Fibroblast of skin of abdomen (primary cell): Measurements from ENCODE around the gene TMEM178B.
"Not testable (repeated sequence)": the region's sequence is repeated elsewhere in the genome, so short reads cannot be mapped to it uniquely, and the experiment has no call there.

Experiments
- DNase-seq: peaks from one replicate; pipeline ENCODE4 v3.0.0-alpha.2; 2013

TMEM178B gene

GRCh38 chr7:141074162-141074991 lies 513 bp downstream of the TMEM178B start:
- no peak for DNase-seq

- no peak for DNase-seq
These were observed 1.1 kb downstream of the TMEM178B start for GRCh38 chr7:141074997-141075396.

- DNase-seq = no peak
These were observed 2.5 kb downstream of the TMEM178B start for GRCh38 chr7:141076377-141076776.

- no peak for DNase-seq
These were observed 5.4 kb downstream of the TMEM178B start for GRCh38 chr7:141079219-141079618.

DNA sequence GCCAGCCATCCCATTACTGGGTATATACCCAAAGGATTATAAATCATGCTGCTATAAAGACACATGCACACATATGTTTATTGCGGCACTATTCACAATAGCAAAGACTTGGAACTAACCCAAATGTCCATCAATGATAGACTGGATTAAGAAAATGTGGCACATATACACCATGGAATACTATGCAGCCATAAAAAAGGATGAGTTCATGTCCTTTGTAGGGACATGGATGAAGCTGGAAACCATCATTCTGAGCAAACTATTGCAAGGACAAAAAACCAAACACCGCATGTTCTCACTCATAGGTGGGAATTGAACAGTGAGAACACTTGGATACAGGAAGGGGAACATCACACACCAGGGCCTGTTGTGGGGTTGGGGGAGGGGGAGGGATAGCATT lies 15.6 kb downstream of the TMEM178B start:
- DNase-seq = not testable (repeated sequence)

DNA sequence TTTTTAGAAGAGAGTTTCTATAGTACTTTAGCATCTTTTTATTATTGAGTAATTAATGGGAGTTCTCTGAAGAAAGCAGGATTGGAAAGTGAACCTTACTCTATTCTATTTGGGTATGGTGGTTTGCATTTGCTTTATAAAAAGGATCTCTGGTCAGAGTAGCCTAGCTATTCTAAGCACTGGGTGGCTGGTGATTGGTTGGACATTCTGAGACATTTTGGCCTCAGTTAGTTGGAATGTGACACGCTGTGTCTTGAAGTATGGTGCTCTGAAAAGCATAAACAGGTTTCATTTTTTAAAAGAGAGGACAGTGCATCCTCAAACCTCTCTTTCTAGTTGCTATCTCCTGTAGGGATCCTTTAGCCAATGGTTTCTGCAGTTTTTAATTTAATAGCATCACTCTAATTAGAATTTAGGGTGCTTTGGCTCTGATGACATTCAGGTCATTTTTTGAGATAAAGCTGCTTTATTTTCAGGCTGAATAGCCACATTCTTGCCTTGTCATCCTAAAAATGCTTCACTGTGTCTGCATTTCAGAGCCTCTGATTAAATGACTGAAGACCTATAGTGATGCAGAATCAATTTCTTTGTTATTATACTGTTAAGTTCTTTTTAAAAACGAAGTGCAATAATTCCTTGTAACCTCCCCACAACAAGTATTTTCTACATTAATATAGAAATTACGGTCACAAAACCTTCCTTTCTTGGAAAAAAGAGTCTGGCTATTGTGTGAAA lies 20.6 kb downstream of the TMEM178B start:
- DNase-seq = no peak

- DNase-seq = no peak
These were observed 23.6 kb downstream of the TMEM178B start for GRCh38 chr7:141097430-141097829.

GRCh38 chr7:141102436-141102835 lies 28.6 kb downstream of the TMEM178B start:
- DNase-seq = no peak

GRCh38 chr7:141103847-141104429 lies 30.1 kb downstream of the TMEM178B start:
- no peak for DNase-seq

DNA sequence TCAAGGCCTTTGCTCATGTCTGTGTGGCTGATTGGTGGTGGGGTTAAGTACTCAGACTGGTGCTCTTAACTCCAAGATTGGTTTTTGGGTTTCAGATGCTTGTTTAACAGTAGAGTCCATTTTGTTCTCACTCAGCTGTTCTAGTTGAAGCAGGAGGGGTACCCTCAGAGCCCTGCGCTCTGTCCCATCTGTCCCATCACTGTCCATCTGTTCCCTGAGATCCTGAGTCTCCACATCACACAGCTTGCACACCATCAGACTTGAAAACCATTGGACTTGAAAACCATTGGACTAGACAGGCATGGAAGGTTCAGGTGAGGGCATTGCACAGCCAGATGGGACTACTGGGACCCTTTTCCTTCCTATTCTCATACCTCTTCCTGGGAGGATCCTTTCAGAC lies 39.3 kb downstream of the TMEM178B start:
- no peak for DNase-seq

- no peak for DNase-seq
These were observed 40.3 kb downstream of the TMEM178B start for GRCh38 chr7:141114029-141114664.

GRCh38 chr7:141115965-141116364 lies 42.1 kb downstream of the TMEM178B start:
- DNase-seq = no peak

DNA sequence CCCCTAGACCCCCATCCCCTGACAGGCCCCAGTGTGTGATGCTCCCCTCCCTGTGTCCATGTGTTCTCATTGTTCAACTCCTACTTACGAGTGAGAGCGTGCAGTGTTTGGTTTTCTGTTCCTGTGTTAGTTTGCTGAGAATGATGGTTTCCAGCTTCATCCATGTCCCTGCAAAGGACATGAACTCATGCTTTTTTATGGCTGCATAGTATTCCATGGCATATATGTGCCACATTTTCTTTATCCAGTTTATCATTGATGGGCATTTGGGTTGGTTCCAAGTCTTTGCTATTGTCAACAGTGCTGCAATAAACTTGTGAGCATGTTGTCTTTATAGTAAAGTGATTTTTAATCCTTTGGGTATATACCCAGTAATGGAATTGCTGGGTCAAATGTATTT lies 42.8 kb downstream of the TMEM178B start:
- not testable (repeated sequence) for DNase-seq

- no peak for DNase-seq
These were observed 44.9 kb downstream of the TMEM178B start for GRCh38 chr7:141118767-141119166.

DNA sequence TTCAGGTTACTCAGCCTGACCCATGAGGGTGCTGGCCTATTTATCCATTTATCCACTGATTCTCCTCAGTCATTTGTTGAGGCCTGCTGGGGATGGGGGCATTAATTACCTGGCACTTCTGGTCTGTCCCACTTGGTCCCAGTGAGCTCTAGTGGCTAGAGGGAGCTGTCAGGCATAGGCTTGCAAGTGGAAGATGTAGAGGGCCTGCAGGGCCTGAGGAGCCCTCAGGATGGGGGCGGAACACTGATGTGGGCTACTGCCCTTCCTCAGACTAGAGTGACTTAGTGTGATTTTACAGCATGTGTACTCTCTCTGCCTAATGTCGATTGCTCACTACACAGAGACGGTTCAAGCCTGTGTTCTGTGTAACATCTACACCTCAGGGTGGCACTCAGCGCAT lies 45.3 kb downstream of the TMEM178B start:
- no peak for DNase-seq

- DNase-seq = no peak
These were observed 48.9 kb downstream of the TMEM178B start for GRCh38 chr7:141122736-141123135.

DNA sequence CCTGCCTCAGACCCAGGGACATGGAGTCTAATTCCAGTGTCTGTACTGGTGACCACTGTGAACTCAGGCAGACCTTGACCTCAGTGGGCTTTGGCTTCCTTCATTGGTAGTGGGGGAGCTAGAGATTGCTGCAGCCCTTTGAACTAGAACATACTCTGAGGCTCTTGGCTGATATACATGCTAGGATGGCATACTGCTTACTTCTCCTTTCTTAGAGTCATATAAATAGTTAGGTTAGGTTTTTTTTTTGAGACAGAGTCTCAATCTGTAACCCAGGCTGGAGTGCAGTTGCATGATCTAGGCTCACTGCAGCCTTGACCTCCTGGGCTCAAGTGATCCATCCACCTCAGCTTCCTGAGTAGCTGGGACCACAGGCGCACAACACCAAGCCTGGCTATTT lies 49.7 kb downstream of the TMEM178B start:
- DNase-seq = no peak

- DNase-seq = no peak
These were observed 52.2 kb downstream of the TMEM178B start for GRCh38 chr7:141126107-141126506.

- DNase-seq = no peak
These were observed 54.6 kb downstream of the TMEM178B start for GRCh38 chr7:141128506-141128905.

DNA sequence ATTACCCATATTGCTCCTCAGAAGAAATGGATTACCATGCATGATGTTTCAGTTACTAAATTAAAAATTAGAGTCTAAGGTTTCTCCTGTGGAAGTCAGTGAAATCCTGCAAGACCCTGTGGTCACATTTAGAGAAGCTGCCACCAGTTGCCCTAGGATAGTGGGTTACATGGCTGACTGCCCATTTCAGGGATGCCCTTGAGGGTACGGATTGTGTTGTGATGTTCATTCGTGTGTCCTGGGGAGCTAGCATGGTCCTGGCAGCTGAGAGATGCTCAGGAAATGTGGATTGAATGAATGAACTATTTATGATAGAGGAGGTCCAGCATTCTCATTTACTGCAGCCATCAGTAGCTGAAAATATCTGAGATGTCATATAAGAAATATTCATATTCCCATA lies 55.1 kb downstream of the TMEM178B start:
- DNase-seq = no peak

- no peak for DNase-seq
These were observed 58.8 kb downstream of the TMEM178B start for GRCh38 chr7:141132671-141133070.

DNA sequence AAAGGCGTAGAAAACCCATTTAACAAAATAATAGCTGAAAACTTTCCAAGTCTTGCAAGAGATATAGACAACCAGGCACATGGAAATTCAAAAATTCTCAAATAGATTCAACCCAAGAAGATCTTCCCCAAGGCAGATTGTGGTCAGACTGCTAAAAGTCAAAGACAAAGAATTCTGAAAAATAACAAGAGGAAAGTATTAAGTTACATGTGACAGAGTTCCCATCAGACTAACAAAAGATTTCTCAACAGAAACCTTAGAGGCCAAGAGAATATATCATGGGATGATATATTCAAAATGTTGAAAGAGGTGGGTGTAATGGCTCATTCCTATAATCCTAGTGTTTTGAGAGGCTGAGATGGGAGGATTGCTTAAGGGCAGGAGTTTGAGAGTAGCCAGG lies 59.8 kb downstream of the TMEM178B start:
- DNase-seq = no peak

GRCh38 chr7:141142058-141142457 lies 68.2 kb downstream of the TMEM178B start:
- DNase-seq = no peak
